ENCODE results near the gene MPP4. TPM values are rescaled to one million over a fixed set of nuclear protein-coding genes. Genes with fewer than 3 reads are reported as not detected.
"Not testable (repeated sequence)": the region's sequence is repeated elsewhere in the genome, so short reads cannot be mapped to it uniquely, and the experiment has no call there.

The MPP4 gene
- polyA plus RNA-seq, 1 donor, result 0.24 TPM

DNA sequence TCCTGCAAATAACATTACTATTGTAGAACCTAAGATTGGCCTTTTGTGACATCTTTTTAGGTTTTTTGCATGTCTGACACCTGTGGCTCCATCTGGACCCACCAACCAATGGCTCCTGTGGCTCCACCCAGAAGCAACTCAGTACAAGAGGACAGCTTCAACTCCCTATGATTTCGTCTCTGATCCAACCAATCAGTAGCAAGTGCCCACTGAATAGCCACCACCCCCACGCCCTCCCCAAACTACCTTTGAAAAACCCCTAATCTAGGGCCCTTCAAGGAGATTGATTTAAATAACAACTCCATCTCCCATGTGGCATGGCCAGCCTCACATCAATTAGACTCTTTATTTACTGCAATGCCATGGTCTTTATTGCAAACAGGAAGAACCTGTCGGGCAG, 23.6 kb downstream of the MPP4 start:
- Histone ChIP-seq H3K4me3 (ENCODE audit: low read length) (no peak overlapping the region), H3K4me1 (ENCODE audit: control insufficient read depth, insufficient read depth, low read length) (no peaks in the 10 kb centered on the region), H3K36me3 (ENCODE audit: control insufficient read depth, insufficient read depth, low read length) (no peaks in the 10 kb centered on the region), H3K27me3 (ENCODE audit: control insufficient read depth, insufficient read depth, low read length) (peaks cover 2% of the 10 kb centered on the region), H3K27ac (ENCODE audit: low read length) (no peak overlapping the region), H3K9me3 (ENCODE audit: control insufficient read depth, low read depth, low read length) (no peaks in the 10 kb centered on the region)
- 100% methylated on average over 1 of the region's 3 CpGs for WGBS (ENCODE audit: insufficient coverage, low lambda C conversion rate)
- DNase-seq, result no peak

DNA sequence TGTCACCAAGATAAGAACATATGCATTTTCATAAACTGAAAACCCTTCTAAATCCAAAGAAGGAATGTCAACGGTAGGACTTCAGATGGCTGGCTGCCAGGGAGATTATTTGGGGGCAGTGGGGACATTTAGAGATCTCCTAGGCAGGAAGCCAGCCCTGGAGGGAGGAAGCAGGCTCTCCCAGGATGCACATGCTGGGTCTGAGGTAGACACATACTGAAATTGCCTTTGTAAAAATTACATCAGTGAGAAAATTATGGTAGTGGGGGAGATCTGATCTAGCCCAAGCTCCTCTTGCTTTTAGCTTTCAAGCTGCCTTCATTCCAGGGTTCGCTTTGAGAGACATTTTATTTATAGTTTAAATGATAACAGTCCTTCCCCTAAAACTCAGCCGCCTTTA, 24.1 kb downstream of the MPP4 start:
- WGBS (ENCODE audit: insufficient coverage, low lambda C conversion rate), result no CpG with 5 or more reads among the region's 3 CpGs
- no peaks in the 10 kb centered on the region for H3K9me3 ChIP-seq (ENCODE audit: control insufficient read depth, low read depth, low read length)
- DNase-seq, result no peak
- peaks cover 2% of the 10 kb centered on the region for H3K27me3 ChIP-seq (ENCODE audit: control insufficient read depth, insufficient read depth, low read length)
- H3K27ac ChIP-seq (ENCODE audit: low read length), result no peak overlapping the region
- no peaks in the 10 kb centered on the region for H3K4me1 ChIP-seq (ENCODE audit: control insufficient read depth, insufficient read depth, low read length)
- no peak overlapping the region for H3K4me3 ChIP-seq (ENCODE audit: low read length)
- H3K36me3 ChIP-seq (ENCODE audit: control insufficient read depth, insufficient read depth, low read length), result no peaks in the 10 kb centered on the region

- no peak for DNase-seq
- Histone ChIP-seq H3K4me1 (ENCODE audit: control insufficient read depth, insufficient read depth, low read length) (no peaks in the 10 kb centered on the region), H3K4me3 (ENCODE audit: low read length) (no peak overlapping the region), H3K27ac (ENCODE audit: low read length) (no peak overlapping the region), H3K9me3 (ENCODE audit: control insufficient read depth, low read depth, low read length) (peaks cover under 1% of the 10 kb centered on the region), H3K27me3 (ENCODE audit: control insufficient read depth, insufficient read depth, low read length) (peaks cover 2% of the 10 kb centered on the region), H3K36me3 (ENCODE audit: control insufficient read depth, insufficient read depth, low read length) (no peaks in the 10 kb centered on the region)
- no CpG with 5 or more reads among the region's 2 CpGs for WGBS (ENCODE audit: insufficient coverage, low lambda C conversion rate)
Observed at GRCh38 chr2:201673546-201673945, 24.9 kb downstream of the MPP4 start.

GRCh38 chr2:201671205-201671604, 27.2 kb downstream of the MPP4 start:
- 100% methylated on average over 1 of the region's 4 CpGs for WGBS (ENCODE audit: insufficient coverage, low lambda C conversion rate)
- not testable (repeated sequence) for H3K4me1 ChIP-seq (ENCODE audit: control insufficient read depth, insufficient read depth, low read length); H3K27ac ChIP-seq (ENCODE audit: low read length); H3K27me3 ChIP-seq (ENCODE audit: control insufficient read depth, insufficient read depth, low read length); H3K36me3 ChIP-seq (ENCODE audit: control insufficient read depth, insufficient read depth, low read length); DNase-seq; H3K4me3 ChIP-seq (ENCODE audit: low read length); H3K9me3 ChIP-seq (ENCODE audit: control insufficient read depth, low read depth, low read length)

- Histone ChIP-seq H3K36me3 (ENCODE audit: control insufficient read depth, insufficient read depth, low read length) (no peaks in the 10 kb centered on the region), H3K4me3 (ENCODE audit: low read length) (no peak overlapping the region), H3K27ac (ENCODE audit: low read length) (no peak overlapping the region), H3K9me3 (ENCODE audit: control insufficient read depth, low read depth, low read length) (peaks cover 3% of the 10 kb centered on the region), H3K4me1 (ENCODE audit: control insufficient read depth, insufficient read depth, low read length) (no peaks in the 10 kb centered on the region), H3K27me3 (ENCODE audit: control insufficient read depth, insufficient read depth, low read length) (no peaks in the 10 kb centered on the region)
- DNase-seq, result no peak
- 83% methylated on average over 1 of the region's 1 CpG for WGBS (ENCODE audit: insufficient coverage, low lambda C conversion rate)
Observed at GRCh38 chr2:201669865-201670264, 28.6 kb downstream of the MPP4 start.

DNA sequence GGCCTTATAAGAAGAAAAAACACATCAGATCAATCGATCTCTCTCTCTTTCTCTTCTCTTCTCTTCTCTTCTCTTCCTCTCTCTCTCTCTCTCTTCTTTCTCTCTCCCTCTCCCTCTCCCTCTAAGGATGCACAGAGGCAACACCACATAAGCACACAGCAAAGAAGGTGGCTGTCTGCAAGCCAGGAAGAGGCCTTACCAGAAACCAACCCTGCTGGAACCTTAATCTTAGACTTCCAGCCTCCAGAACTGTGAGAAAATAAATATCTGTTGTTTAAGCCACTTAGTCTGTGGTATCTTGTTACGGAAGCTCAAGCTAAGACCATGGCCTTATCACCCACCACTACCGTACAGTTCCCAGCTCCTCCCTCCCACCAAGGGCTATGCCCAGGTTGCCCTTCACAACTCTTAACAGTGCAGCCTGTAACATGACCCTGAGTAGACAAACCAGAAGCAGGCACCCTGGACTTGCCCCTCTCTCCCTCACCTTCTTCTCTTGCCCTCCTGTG, 30.0 kb downstream of the MPP4 start:
- DNase-seq, result no peak
- 44% methylated on average over 1 of the region's 3 CpGs for WGBS (ENCODE audit: insufficient coverage, low lambda C conversion rate)
- Histone ChIP-seq H3K4me1 (ENCODE audit: control insufficient read depth, insufficient read depth, low read length) (no peaks in the 10 kb centered on the region), H3K9me3 (ENCODE audit: control insufficient read depth, low read depth, low read length) (peaks cover 3% of the 10 kb centered on the region), H3K36me3 (ENCODE audit: control insufficient read depth, insufficient read depth, low read length) (no peaks in the 10 kb centered on the region), H3K4me3 (ENCODE audit: low read length) (no peak overlapping the region), H3K27me3 (ENCODE audit: control insufficient read depth, insufficient read depth, low read length) (no peaks in the 10 kb centered on the region), H3K27ac (ENCODE audit: low read length) (no peak overlapping the region)

DNA sequence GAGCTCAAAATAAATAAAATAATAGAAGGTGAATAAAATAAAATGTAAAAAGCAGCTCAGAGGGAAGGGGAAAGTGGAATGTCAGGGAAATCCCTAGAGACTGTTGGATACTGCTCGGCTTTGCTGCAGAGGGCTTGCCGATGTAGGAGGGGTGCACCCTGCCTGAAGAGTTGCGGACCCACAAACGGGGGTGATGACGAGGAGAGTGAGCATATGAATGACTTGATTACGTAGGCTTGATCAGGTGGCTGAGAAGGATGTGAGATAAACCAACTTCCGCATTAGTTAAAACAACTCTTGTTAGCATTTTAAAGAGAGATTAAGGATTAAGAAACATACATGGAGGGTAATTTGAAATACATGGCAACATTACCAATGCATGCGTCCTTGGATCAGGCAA, 34.1 kb downstream of the MPP4 start:
- H3K27ac ChIP-seq (ENCODE audit: low read length), result no peak overlapping the region
- H3K4me3 ChIP-seq (ENCODE audit: low read length), result no peak overlapping the region
- H3K9me3 ChIP-seq (ENCODE audit: control insufficient read depth, low read depth, low read length), result peaks cover 3% of the 10 kb centered on the region
- no peaks in the 10 kb centered on the region for H3K4me1 ChIP-seq (ENCODE audit: control insufficient read depth, insufficient read depth, low read length)
- no peaks in the 10 kb centered on the region for H3K27me3 ChIP-seq (ENCODE audit: control insufficient read depth, insufficient read depth, low read length)
- no peak for DNase-seq
- H3K36me3 ChIP-seq (ENCODE audit: control insufficient read depth, insufficient read depth, low read length), result no peaks in the 10 kb centered on the region
- no CpG with 5 or more reads among the region's 8 CpGs for WGBS (ENCODE audit: insufficient coverage, low lambda C conversion rate)

DNA sequence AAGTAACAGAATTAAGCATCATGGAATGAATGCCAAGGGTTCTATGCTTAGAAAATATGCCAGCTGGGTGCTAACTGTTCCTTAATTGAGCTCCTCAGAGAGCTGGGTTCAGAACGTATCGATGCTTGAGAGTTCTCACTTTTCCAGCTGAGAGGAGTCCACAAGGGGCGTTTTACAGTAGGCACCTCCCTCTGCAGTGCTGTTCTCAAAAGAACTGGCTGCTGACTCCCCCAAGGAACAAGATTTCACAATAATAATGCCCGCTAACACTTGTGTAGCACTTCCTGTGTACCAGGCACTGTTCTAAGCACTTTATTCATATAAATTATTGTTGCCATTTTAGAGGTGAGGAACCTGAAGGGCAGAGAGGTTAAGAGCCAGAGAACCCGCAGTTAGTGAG, 37.1 kb downstream of the MPP4 start:
- no CpG with 5 or more reads among the region's 5 CpGs for WGBS (ENCODE audit: insufficient coverage, low lambda C conversion rate)
- Histone ChIP-seq H3K4me1 (ENCODE audit: control insufficient read depth, insufficient read depth, low read length) (no peaks in the 10 kb centered on the region), H3K27me3 (ENCODE audit: control insufficient read depth, insufficient read depth, low read length) (no peaks in the 10 kb centered on the region), H3K27ac (ENCODE audit: low read length) (no peak overlapping the region), H3K36me3 (ENCODE audit: control insufficient read depth, insufficient read depth, low read length) (no peaks in the 10 kb centered on the region), H3K4me3 (ENCODE audit: low read length) (no peak overlapping the region), H3K9me3 (ENCODE audit: control insufficient read depth, low read depth, low read length) (no peaks in the 10 kb centered on the region)
- no peak for DNase-seq

DNA sequence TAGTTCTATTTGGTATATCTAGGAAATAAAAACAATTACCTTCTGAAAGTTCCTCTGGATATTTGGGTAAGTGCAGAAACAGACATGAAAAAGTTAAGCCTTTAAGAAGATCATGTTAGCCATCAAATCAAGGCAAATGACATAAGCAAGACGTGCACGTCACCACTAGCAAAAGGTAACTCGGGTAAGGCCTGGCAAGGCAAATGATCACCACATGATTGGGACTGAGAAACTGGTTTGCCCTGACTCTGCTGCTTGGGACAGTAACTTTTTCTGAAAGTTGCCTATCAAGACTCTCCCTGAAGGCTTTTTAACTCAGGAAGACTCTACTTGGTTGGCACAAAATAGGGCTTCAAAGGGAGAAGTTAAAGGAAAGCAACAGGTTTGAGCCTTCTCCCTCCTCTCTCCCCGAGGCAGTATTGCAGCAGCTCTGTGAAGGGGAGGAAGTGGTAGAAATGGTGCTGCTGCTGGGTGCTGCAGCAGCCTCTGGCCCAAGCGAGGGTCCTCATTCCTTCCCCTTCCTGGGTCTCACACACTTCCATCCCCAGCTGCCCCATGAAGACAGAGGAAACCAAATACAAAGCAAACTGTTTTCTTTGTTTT, 38.0 kb downstream of the MPP4 start:
- Histone ChIP-seq H3K27ac (ENCODE audit: low read length) (no peak overlapping the region), H3K4me3 (ENCODE audit: low read length) (no peak overlapping the region), H3K27me3 (ENCODE audit: control insufficient read depth, insufficient read depth, low read length) (no peaks in the 10 kb centered on the region), H3K9me3 (ENCODE audit: control insufficient read depth, low read depth, low read length) (no peaks in the 10 kb centered on the region), H3K4me1 (ENCODE audit: control insufficient read depth, insufficient read depth, low read length) (no peaks in the 10 kb centered on the region), H3K36me3 (ENCODE audit: control insufficient read depth, insufficient read depth, low read length) (no peaks in the 10 kb centered on the region)
- WGBS (ENCODE audit: insufficient coverage, low lambda C conversion rate), result no CpG with 5 or more reads among the region's 5 CpGs
- DNase-seq, result no peak

DNA sequence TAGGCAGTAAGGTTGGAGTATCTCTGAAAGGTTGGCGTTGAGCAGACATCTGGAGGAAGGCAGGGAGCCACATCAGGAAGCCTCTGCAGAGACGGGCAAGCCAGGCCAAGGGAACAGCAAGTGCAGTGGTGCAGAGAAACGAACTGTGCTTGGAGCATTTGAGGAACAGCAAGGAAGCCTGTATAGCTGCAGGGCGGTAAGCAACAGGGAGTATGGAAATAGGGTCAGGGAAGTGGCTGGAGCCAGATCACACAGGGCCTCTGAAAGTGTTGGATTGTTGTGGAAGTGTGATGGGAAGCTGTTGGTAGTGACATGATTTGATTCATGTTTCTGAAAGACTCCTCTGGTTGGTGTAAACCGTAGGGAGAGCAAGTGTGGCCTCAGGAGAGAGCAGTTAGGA, 41.7 kb downstream of the MPP4 start:
- 71% methylated on average over 3 of the region's 5 CpGs for WGBS (ENCODE audit: insufficient coverage, low lambda C conversion rate)

GRCh38 chr2:201656102-201656501, 42.3 kb downstream of the MPP4 start:
- DNase-seq, result no peak
- no peaks in the 10 kb centered on the region for H3K36me3 ChIP-seq (ENCODE audit: control insufficient read depth, insufficient read depth, low read length)
- no peaks in the 10 kb centered on the region for H3K9me3 ChIP-seq (ENCODE audit: control insufficient read depth, low read depth, low read length)
- no peaks in the 10 kb centered on the region for H3K27me3 ChIP-seq (ENCODE audit: control insufficient read depth, insufficient read depth, low read length)
- no peak overlapping the region for H3K4me3 ChIP-seq (ENCODE audit: low read length)
- H3K4me1 ChIP-seq (ENCODE audit: control insufficient read depth, insufficient read depth, low read length), result no peaks in the 10 kb centered on the region
- WGBS (ENCODE audit: insufficient coverage, low lambda C conversion rate), result 100% methylated on average over 1 of the region's 11 CpGs
- no peak overlapping the region for H3K27ac ChIP-seq (ENCODE audit: low read length)

More for the DNA sequence above, 41.7 kb downstream of the MPP4 start:
- no peaks in the 10 kb centered on the region for H3K36me3 ChIP-seq (ENCODE audit: control insufficient read depth, insufficient read depth, low read length)
- no peaks in the 10 kb centered on the region for H3K4me1 ChIP-seq (ENCODE audit: control insufficient read depth, insufficient read depth, low read length)
- no peak overlapping the region for H3K27ac ChIP-seq (ENCODE audit: low read length)
- no peak for DNase-seq
- no peak overlapping the region for H3K4me3 ChIP-seq (ENCODE audit: low read length)
- H3K27me3 ChIP-seq (ENCODE audit: control insufficient read depth, insufficient read depth, low read length), result no peaks in the 10 kb centered on the region
- no peaks in the 10 kb centered on the region for H3K9me3 ChIP-seq (ENCODE audit: control insufficient read depth, low read depth, low read length)

Measured in large intestine (tissue), 3 donors.